Measurements from ENCODE around the gene PAX5.

Gene PAX5

GRCh38 chr9:36934478-36935065 lies 99.5 kb downstream of the PAX5 start:
- no peak for DNase-seq (ENCODE audit: low read depth in 2 of 2)

GRCh38 chr9:36933676-36934215 lies 100.3 kb downstream of the PAX5 start:
- DNase-seq (ENCODE audit: low read depth in 2 of 2), result no peak

DNA sequence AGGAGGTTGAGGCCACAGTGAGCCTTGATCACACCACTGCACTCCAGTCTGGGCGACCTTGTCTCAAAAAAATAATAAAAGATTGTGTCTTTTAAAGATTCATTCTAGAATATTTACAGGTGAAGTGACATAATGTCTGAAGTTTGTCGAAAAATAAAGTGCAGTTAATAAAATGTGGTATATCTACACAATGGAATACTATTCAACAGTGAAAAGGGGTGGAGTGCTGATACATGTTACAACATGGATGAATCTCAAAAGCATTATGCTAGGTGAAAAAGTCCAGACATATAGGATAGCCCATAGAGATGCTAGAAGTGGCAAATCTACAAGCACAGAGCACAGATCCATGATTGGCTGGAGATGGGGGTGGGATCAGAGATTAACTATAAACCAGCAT lies 101.9 kb downstream of the PAX5 start:
- no peak for DNase-seq (ENCODE audit: low read depth in 2 of 2)

GRCh38 chr9:36930941-36931340 lies 103.1 kb downstream of the PAX5 start:
- no peak for DNase-seq (ENCODE audit: low read depth in 2 of 2)

DNA sequence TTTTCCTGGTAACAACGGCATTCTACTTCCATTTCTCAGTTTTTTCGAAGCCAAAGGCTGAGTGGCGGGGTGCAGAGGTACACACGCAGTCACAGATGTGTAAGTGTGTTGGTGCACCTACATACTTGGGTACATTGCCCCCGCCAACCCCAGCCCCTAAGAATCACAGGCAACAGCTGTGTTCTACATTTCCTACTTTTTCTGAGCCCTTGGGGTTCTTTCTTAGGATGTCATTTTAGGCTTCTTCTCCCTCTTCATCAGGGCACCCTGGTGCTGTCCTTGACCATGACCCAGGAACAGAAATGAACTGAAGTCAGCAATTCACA lies 104.8 kb downstream of the PAX5 start:
- DNase-seq (ENCODE audit: low read depth in 2 of 2), result no peak

DNA sequence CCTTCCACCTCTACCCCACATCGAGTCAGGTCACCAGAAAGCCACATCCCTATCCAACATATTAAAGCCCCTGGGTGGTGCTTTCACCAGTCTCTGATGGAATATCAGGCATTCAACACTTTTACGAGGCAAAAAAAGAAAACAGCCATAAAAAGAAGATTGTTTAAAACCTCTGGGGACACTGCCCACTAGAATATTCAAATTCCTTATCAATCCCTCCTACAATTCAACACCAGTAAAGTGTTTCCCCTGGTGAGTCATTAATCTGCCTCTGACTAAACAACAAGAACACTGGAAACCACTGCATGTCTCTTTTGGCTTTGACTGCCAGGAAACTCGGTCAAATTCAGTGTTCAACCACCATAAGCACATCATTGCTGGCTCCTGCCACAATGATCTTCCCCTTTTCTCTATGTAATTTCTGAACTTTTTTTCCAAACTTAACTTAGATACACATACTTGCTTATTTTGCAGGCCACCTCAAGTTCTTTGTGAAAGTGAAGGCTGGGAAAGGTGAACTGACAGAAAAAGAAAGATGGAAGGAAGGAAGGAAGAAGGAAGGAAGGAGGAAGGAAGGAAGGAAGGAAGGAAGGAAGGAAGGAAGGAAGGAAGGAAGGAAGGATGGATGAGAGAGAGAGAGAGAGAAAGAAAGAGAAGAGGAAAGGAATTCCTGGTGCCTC lies 105.3 kb downstream of the PAX5 start:
- peak; percentile 38 to 46 for DNase-seq (ENCODE audit: low read depth in 2 of 2)

- DNase-seq (ENCODE audit: low read depth in 2 of 2), result no peak
Measured at GRCh38 chr9:36928210-36928609, 105.9 kb downstream of the PAX5 start.

- no peak for DNase-seq (ENCODE audit: low read depth in 2 of 2)
Measured at GRCh38 chr9:36924757-36925432, 109.2 kb downstream of the PAX5 start.

GRCh38 chr9:36924071-36924470 lies 110.0 kb downstream of the PAX5 start:
- DNase-seq (ENCODE audit: low read depth in 2 of 2), result peak; percentile 26 to 37

DNA sequence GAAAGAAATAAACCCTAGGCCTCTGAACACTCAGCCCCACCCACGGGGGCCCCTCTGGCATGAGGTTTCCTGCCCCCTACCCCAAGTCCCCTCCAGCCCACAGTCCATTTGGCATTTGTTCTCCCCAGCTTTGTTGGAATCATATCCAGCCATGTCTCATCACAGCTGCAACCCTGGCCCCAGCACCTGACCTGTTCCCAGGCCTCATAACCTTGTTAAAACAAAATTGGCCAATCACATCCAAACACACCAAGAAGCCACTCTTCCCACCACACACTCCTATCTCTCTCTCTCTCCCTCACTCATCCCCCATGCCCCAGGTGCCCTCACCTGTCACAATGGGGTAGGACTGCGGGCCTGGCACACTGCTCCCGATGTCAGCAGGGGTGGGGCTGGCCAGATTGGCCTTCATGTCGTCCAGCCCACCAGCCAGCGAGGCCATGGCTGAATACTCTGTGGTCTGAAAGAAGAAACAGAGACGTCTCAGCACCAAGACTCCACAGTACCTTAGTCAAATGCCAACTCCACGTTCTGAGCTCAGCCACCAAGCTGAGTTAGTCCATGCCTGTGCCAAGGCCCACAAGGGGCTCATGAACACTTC lies 110.9 kb downstream of the PAX5 start:
- no peak for DNase-seq (ENCODE audit: low read depth in 2 of 2)

DNA sequence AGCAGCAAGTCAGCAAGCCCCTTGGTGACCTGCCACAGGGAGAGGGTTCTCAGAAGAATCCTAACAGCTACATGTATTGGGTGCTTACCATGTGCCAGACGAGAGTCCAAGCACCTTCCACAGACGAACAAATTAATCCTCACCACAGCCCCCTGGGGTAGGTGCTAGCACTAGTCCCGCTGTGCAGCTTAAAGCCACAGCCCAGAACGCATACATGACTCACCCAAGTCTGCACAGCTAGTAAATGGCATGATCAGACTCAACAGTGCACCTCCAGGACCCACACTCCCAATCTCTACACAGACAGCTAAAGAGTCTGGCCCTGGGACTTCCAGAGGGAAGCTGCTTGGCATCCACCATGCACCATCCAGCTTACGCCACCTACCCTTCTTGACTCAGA lies 111.5 kb downstream of the PAX5 start:
- no peak for DNase-seq (ENCODE audit: low read depth in 2 of 2)

- no peak for DNase-seq (ENCODE audit: low read depth in 2 of 2)
Measured at GRCh38 chr9:36914212-36914577, 119.9 kb downstream of the PAX5 start.

- DNase-seq (ENCODE audit: low read depth in 2 of 2), result no peak
Measured at GRCh38 chr9:36913393-36914211, 120.5 kb downstream of the PAX5 start.

DNA sequence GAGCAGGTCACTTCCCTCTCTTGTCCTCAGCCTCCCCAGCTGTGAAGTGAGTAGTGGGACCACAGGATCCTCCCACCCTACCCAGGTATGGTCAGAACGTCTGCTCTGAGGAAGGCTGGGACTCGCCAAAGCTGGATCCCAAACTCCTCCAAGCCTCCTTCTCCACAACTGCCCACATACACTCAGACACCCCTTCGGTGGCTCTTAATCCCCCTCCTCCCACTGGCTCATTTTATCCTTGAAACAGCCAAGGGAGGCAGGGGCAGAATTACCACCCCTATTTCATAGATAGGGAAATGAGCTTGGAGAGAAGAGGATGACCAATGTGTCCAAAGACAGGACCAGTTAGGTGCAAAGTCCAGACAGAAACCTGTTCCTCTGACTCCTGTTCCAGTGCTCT lies 121.4 kb downstream of the PAX5 start:
- no peak for DNase-seq (ENCODE audit: low read depth in 2 of 2)

DNA sequence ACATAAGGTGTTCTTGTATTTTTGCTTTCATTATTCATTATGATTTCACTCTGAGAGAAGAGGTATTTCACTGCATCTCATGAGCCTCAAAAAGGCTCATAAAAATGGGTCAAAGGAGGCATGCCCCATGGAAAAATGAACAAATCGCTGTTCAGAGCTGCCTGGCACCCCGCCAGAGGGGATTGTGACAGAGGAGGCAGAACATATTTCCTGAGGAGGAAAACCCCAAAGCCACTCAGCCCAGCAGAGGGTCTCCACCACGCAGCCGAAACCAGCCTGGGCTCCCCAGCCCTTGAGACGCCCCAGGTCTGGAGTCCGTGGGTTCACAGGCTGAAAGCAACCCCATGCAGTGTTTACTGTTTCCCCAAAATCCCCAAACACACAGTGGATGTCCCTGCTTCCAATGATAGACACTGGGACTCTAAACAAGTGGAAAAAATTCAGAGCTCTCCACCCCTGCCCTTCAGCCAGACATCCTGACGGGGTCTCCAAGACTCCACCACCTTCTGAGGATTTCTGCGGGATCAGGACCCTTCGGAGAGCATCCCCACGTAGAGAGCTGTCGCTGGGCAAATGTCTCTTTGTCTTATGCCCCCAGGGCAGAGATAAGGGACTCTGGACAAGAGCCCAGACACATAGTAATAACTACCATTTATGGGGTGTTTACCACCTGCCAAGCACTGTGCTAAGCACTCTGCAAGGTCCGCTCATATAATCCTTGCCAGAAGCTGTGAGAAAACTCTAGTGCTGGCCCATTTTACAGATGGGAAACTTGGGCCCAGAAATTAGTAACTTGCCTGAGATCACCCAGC lies 122.3 kb downstream of the PAX5 start:
- no peak for DNase-seq (ENCODE audit: low read depth in 2 of 2)

DNA sequence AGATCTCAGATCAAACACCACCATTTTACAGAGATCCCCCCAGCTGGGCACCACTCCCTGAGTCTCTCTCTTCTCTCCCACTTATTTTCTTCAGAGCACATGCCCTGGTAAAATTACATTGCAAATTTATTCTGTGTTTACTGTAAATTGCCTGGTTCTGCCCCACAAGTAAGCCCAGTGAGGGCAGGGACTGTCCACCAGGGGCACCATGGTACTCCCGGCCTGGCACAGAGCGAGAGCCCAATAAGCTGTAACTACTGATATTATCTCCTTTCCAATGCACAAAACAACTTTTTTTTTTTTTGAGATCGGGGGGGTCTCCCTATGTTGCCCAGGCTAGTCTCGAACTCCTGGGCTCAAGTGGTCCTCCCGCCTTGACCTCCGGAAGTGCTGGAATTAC lies 123.0 kb downstream of the PAX5 start:
- DNase-seq (ENCODE audit: low read depth in 2 of 2), result no peak

DNA sequence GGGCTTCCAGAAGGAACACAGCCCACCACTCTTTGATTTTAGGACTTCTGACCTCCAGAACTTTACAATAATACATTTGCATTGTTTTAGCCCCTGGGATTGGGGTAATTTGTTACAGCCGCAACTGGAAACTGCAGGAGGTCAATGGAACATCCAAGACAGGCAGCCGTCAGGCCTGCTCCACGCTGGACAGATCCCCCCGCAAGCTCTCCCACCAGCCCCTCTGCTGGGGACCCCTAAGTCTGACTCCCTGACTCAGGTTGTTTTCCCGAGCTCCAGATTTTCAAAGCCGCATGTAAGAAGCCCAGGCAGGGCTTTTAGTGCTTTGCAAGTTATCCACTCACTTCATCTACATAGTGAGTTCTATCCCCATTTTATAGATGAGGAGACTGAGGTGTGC lies 127.6 kb downstream of the PAX5 start:
- no peak for DNase-seq (ENCODE audit: low read depth in 2 of 2)

- no peak for DNase-seq (ENCODE audit: low read depth in 2 of 2)
Measured at GRCh38 chr9:36905101-36906066, 128.7 kb downstream of the PAX5 start.

DNA sequence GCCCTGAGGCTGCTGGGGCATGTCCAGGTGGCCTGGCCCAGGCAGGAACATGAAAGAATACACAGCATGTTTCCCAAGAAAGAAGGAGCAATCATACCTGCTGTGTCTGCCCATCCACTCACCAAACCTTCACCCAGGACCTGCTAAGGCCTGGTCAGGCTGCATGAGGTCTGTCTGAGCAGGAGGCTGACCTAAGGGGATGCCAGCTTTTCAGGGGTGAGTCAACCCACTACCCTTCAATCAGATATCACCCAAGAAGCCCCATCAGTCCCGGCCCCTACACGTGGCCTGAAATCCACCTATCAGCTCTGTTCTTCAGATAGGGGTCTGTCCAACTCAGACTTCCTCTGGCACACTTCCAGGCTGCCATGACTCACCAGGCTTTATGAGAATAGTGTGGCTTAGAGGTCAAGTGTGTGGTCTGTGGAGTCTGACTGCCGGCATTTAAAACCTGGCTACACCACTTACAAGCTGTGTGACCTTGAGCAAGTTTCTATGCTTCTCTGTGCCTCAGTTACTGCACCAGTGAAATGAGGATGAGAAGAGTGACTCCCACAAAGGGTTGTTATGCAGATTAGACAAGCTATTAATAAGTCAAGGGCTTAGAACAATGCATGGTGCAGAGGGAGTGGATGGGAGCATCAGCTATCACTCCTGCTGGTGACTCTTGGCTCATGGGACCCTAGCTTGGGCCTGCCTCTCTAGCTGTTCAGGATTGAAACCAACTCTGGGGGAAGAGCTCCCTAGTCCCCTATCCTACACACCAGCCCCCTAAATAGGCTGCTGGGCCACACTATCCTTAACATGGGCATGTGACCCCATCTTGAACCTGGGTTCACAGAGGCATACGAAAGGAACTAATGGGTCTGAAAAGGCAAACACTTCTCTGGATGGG lies 130.3 kb downstream of the PAX5 start:
- DNase-seq (ENCODE audit: low read depth in 2 of 2), result no peak
